PC-9 (cell line): ENCODE measurements around the gene SNAI3. TPM values are rescaled to one million over a fixed set of nuclear protein-coding genes. Genes with fewer than 3 reads are reported as not detected.
A peak's percentile ranks its signal among the peaks of the same experiment; 100 is the strongest.

Experiments used
- BruUV-seq: library from RNA; stranded (reverse); fragments of 400-500 nt; replicated peaks from 2 replicates; lab custom pipeline; 2021; lab: Mats Ljungman, UMichigan
- CTCF ChIA-PET: fragments of 300-600 bp; sonication (Branson Sonifier 250); formaldehyde crosslinking; loops from one replicate; lab custom pipeline; 2022; ENCODE audit warnings: antibody characterized with exemption; lab: Charles Lee
- POLR2A ChIA-PET: fragments of 300-600 bp; sonication (Branson Sonifier 250); formaldehyde crosslinking; loops from one replicate; lab custom pipeline; 2022; ENCODE audit warnings: antibody characterized with exemption; ENCODE audit not compliant: unreplicated experiment; lab: Charles Lee
- DNase-seq, 2 experiments: peaks; one replicate each; pipeline versions ENCODE4 v3.0.0 to v3.0.0-alpha.2; 2015 to 2022; ENCODE audit warnings: mixed read lengths in 1 of 2
- H2AFZ ChIP-seq: fragments of 200-600 bp; sonication (generic); 2 replicates; pipeline ENCODE4 v1.8.1; 2017; ENCODE audit warnings: antibody characterized with exemption
- H3F3A ChIP-seq: fragments of 200-600 bp; sonication (generic); 2 replicates; pipeline ENCODE4 v1.8.1; 2017; ENCODE audit warnings: antibody characterized with exemption, mild to moderate bottlenecking, low read depth; ENCODE audit not compliant: insufficient read depth
- H3K27ac ChIP-seq: fragments of 200-600 bp; sonication (generic); 2 replicates; pipeline ENCODE4 v1.6.1; 2016; ENCODE audit warnings: mixed run types
- H3K27me3 ChIP-seq: fragments of 200-600 bp; sonication (generic); 2 replicates; pipeline ENCODE4 v1.6.1; 2016; ENCODE audit warnings: low read depth, mixed run types; ENCODE audit not compliant: insufficient read depth
- H3K36me3 ChIP-seq: fragments of 200-600 bp; sonication (generic); 2 replicates; pipeline ENCODE4 v1.6.1; 2016; ENCODE audit warnings: low read depth, mixed run types
- H3K4me1 ChIP-seq: fragments of 200-600 bp; sonication (generic); replicated peaks from 2 replicates; pipeline ENCODE4 v1.6.1; 2016; ENCODE audit warnings: mixed run types; ENCODE audit not compliant: insufficient read depth
- H3K4me2 ChIP-seq: fragments of 200-600 bp; sonication (generic); 2 replicates; pipeline ENCODE4 v1.6.1; 2017; ENCODE audit warnings: mixed run types
- H3K4me3 ChIP-seq: fragments of 200-600 bp; sonication (generic); 2 replicates; pipeline ENCODE4 v1.6.1; 2016; ENCODE audit warnings: mixed run types
- H3K79me2 ChIP-seq: fragments of 200-600 bp; sonication (generic); 2 replicates; pipeline ENCODE4 v1.6.1; 2017; ENCODE audit warnings: low read depth, mixed run types
- H3K9me2 ChIP-seq: fragments of 200-600 bp; sonication (generic); 2 replicates; pipeline ENCODE4 v1.8.1; 2017; ENCODE audit warnings: mild to moderate bottlenecking; ENCODE audit not compliant: insufficient read depth
- H3K9me3 ChIP-seq: fragments of 200-600 bp; sonication (generic); 2 replicates; pipeline ENCODE4 v1.8.1; 2016; ENCODE audit warnings: low read depth; ENCODE audit not compliant: insufficient read depth
- H4K20me1 ChIP-seq: fragments of 200-600 bp; sonication (generic); 2 replicates; pipeline ENCODE4 v1.8.1; 2017; ENCODE audit not compliant: insufficient read depth
- CTCF ChIP-seq: fragments of 200-600 bp; sonication (generic); conservative IDR thresholded peaks from 2 replicates; pipeline ENCODE4 v1.6.1; 2017; ENCODE audit warnings: mixed run types, antibody characterized with exemption, mild to moderate bottlenecking, moderate library complexity
- EZH2 ChIP-seq: fragments of 200-600 bp; sonication (generic); IDR thresholded peaks from 2 replicates; pipeline ENCODE4 v1.8.0; 2017; ENCODE audit warnings: antibody characterized with exemption, low read depth
- intact Hi-C: fragments of 100-400 bp; cut with micrococcal nuclease; formaldehyde crosslinking; loops from one replicate; pipeline ENCODE4 v1.10.0; 2022; ENCODE audit not compliant: unreplicated experiment
- total RNA-seq: library from RNA; stranded (reverse); gene quantifications from 2 replicates; pipeline ENCODE4 v1.2.3, GENCODE V29; 2021

The SNAI3 gene
- total RNA-seq, 1 experiment from 2014 or later = 1.3 TPM

- ChIA-PET POLR2A (no interaction called here), CTCF (no interaction called here)
- TF ChIP-seq CTCF = no peak
- no peak for TF ChIP-seq EZH2
- no peaks in the 10 kb centered on the region for H3K9me3 ChIP-seq
- peak overlapping the region; percentile 92 for H2AFZ ChIP-seq
- H3K9me2 ChIP-seq = no peaks in the 10 kb centered on the region
- peaks cover 16% of the 10 kb centered on the region; the same call in 1 of the 2 replicates for H3F3A ChIP-seq
- no peaks in the 10 kb centered on the region for H3K79me2 ChIP-seq
- no TSS peak for BruUV-seq
- no peaks in the 10 kb centered on the region for H3K27me3 ChIP-seq
- intact Hi-C loops = loop anchor here (5.0 to 10.0 kb wide), 2 partner anchors 126 to 231 kb away; partner anchors contain the start of genes APRT and ZFPM1
- no peak overlapping the region for H3K27ac ChIP-seq
- H4K20me1 ChIP-seq = no peaks in the 10 kb centered on the region
- H3K4me3 ChIP-seq = peak overlapping the region; percentile 88
- peaks cover 20% of the 10 kb centered on the region for H3K4me1 ChIP-seq
- no peaks in the 10 kb centered on the region for H3K36me3 ChIP-seq
- peak overlapping the region; percentile 90 for H3K4me2 ChIP-seq
- DNase-seq = peak; percentile 39 to 65
These were observed 257 bp downstream of the SNAI3 start for GRCh38 chr16:88686062-88686438.

- H3K4me3 ChIP-seq = peak overlapping the region; percentile 88
- CTCF ChIA-PET = no interaction called here
- no peak overlapping the region for H3K27ac ChIP-seq
- no peaks in the 10 kb centered on the region for H3K9me3 ChIP-seq
- no peaks in the 10 kb centered on the region for H3K27me3 ChIP-seq
- H3K4me2 ChIP-seq = peak overlapping the region; percentile 90
- peaks cover 20% of the 10 kb centered on the region for H3K4me1 ChIP-seq
- H4K20me1 ChIP-seq = no peaks in the 10 kb centered on the region
- H3K9me2 ChIP-seq = no peaks in the 10 kb centered on the region
- intact Hi-C loops = loop anchor here (5.0 to 10.0 kb wide), 2 partner anchors 127 to 231 kb away; partner anchors contain the start of genes APRT and ZFPM1
- H2AFZ ChIP-seq = peak overlapping the region; percentile 92
- no TSS peak for BruUV-seq
- no peaks in the 10 kb centered on the region for H3K79me2 ChIP-seq
- H3F3A ChIP-seq = peaks cover 16% of the 10 kb centered on the region; the same call in 1 of the 2 replicates
- POLR2A ChIA-PET = no interaction called here
- H3K36me3 ChIP-seq = no peaks in the 10 kb centered on the region
- DNase-seq = peak; percentile 46 to 61
- TF ChIP-seq CTCF = peak; percentile 83
- no peak for TF ChIP-seq EZH2
These were observed 898 bp downstream of the SNAI3 start for GRCh38 chr16:88685156-88686061.

GRCh38 chr16:88684569-88685155, 1.6 kb downstream of the SNAI3 start:
- Histone ChIP-seq H3K4me1 (peaks cover 24% of the 10 kb centered on the region), H3K79me2 (no peaks in the 10 kb centered on the region), H3K4me3 (no peak overlapping the region), H3K27ac (no peak overlapping the region), H3K4me2 (peak overlapping the region; percentile 90; the same call in 1 of the 2 replicates), H3K36me3 (no peaks in the 10 kb centered on the region), H4K20me1 (no peaks in the 10 kb centered on the region), H3K27me3 (no peaks in the 10 kb centered on the region), H3K9me2 (no peaks in the 10 kb centered on the region), H2AFZ (no peak overlapping the region), H3K9me3 (no peaks in the 10 kb centered on the region), H3F3A (peaks cover 19% of the 10 kb centered on the region; the same call in 1 of the 2 replicates)
- ChIA-PET POLR2A (no interaction called here), CTCF (no interaction called here)
- no TSS peak for BruUV-seq
- DNase-seq = no peak
- intact Hi-C loops = loop anchor here (5.0 to 10.0 kb wide), 2 partner anchors 128 to 230 kb away; partner anchors contain the start of genes APRT and ZFPM1
- no peak for TF ChIP-seq EZH2
- no peak for TF ChIP-seq CTCF
